HEK293 (cell line): ENCODE data around the gene HEMGN.
A peak's percentile ranks its signal among the peaks of the same experiment; 100 is the strongest.

Experiments
- CTCF ChIA-PET: fragments of 350-600 bp; formaldehyde crosslinking; extraction: SDS; loops from one replicate; lab custom pipeline; 2021; ENCODE audit warnings: antibody characterized with exemption; lab: Yijun Ruan, JAX
- POLR2A ChIA-PET: fragments of 300-600 bp; formaldehyde crosslinking; extraction: SDS; loops from one replicate; lab custom pipeline; 2020; ENCODE audit warnings: antibody characterized with exemption, inconsistent platforms; lab: Yijun Ruan, JAX
- H3K27ac ChIP-seq: fragments of 200-500 bp; sonication (Bioruptor generic); 2 replicates; pipeline ENCODE4 v1.5.1; 2014; ENCODE audit warnings: low read depth, low read length, control low read depth, inconsistent platforms; ENCODE audit errors: extremely low read depth
- H3K36me3 ChIP-seq, 2 experiments: fragments of 200-500 bp in 1 of 2; sonication (Bioruptor generic) in 1 of 2; 1 replicate in 1 of 2; 2 replicates in 1 of 2; pipeline ENCODE4 v1.5.1; 2014 to 2017; ENCODE audit warnings: inconsistent platforms in 2 of 2, low read length in 2 of 2; ENCODE audit not compliant: control insufficient read depth in 2 of 2, insufficient read depth in 1 of 2
- H3K4me1 ChIP-seq: fragments of 200-500 bp; sonication (Bioruptor generic); 2 replicates; pipeline ENCODE4 v1.5.1; 2014; ENCODE audit warnings: mild to moderate bottlenecking, low read length, inconsistent platforms; ENCODE audit not compliant: control insufficient read depth, insufficient read depth
- H3K4me3 ChIP-seq: 2 replicates; pipeline ENCODE4 v1.5.1; 2011; ENCODE audit warnings: low read depth, mild to moderate bottlenecking, control low read depth, low read length, moderate library complexity
- H3K9me3 ChIP-seq: fragments of 200-500 bp; sonication (Bioruptor generic); 2 replicates; pipeline ENCODE4 v1.5.1; 2014; ENCODE audit warnings: low read depth, low read length, inconsistent platforms; ENCODE audit not compliant: control insufficient read depth, insufficient read depth
- HOXA7 ChIP-seq: sonication (generic); formaldehyde crosslinking; IDR thresholded peaks from 2 replicates; pipeline ENCODE4 v1.8.1; 2022; ENCODE audit warnings: missing genetic modification reagents, borderline replicate concordance
- PRDM1 ChIP-seq: fragments of 450-650 bp; formaldehyde crosslinking; IDR thresholded peaks from 2 replicates; pipeline ENCODE4; 2016; ENCODE audit warnings: missing biosample characterization, missing genetic modification characterization
- PRDM2 ChIP-seq: fragments of 450-650 bp; formaldehyde crosslinking; IDR thresholded peaks from 2 replicates; pipeline ENCODE4 v1.5.1; 2016; ENCODE audit warnings: missing biosample characterization, missing genetic modification characterization, borderline replicate concordance
- PRDM4 ChIP-seq: fragments of 450-650 bp; formaldehyde crosslinking; IDR thresholded peaks from 2 replicates; pipeline ENCODE4 v1.5.1; 2017; ENCODE audit warnings: missing biosample characterization, missing genetic modification characterization
- PRDM6 ChIP-seq: fragments of 450-650 bp; formaldehyde crosslinking; IDR thresholded peaks from 2 replicates; pipeline ENCODE4 v1.5.1; 2017; ENCODE audit warnings: missing biosample characterization, missing genetic modification characterization
- WT1 ChIP-seq: fragments of 450-650 bp; formaldehyde crosslinking; IDR thresholded peaks from 2 replicates; pipeline ENCODE4 v1.5.1; 2016; ENCODE audit warnings: missing biosample characterization, missing genetic modification characterization
- ZBTB49 ChIP-seq: fragments of 450-650 bp; formaldehyde crosslinking; IDR thresholded peaks from 2 replicates; pipeline ENCODE4 v1.5.1; 2016; ENCODE audit warnings: missing biosample characterization, missing genetic modification characterization, low read depth
- ZBTB6 ChIP-seq: fragments of 450-650 bp; formaldehyde crosslinking; IDR thresholded peaks from 2 replicates; pipeline ENCODE4 v1.5.1; 2017; ENCODE audit warnings: missing biosample characterization, missing genetic modification characterization
- ZEB2 ChIP-seq: fragments of 450-650 bp; formaldehyde crosslinking; IDR thresholded peaks from 2 replicates; pipeline ENCODE4 v1.5.1; 2016; ENCODE audit warnings: missing biosample characterization, missing genetic modification characterization
- ZNF112 ChIP-seq: fragments of 450-650 bp; formaldehyde crosslinking; IDR thresholded peaks from 2 replicates; pipeline ENCODE4 v1.5.0; 2017; ENCODE audit warnings: missing biosample characterization, missing genetic modification characterization
- ZNF366 ChIP-seq: fragments of 450-650 bp; formaldehyde crosslinking; conservative IDR thresholded peaks from 2 replicates; pipeline ENCODE4 v1.5.1; 2016; ENCODE audit warnings: missing biosample characterization, missing genetic modification characterization
- ZNF426 ChIP-seq: fragments of 450-650 bp; formaldehyde crosslinking; IDR thresholded peaks from 2 replicates; pipeline ENCODE4 v1.5.1; 2017; ENCODE audit warnings: missing biosample characterization, missing genetic modification characterization, mild to moderate bottlenecking, inconsistent platforms, moderate library complexity
- ZNF510 ChIP-seq: fragments of 450-650 bp; formaldehyde crosslinking; IDR thresholded peaks from 2 replicates; pipeline ENCODE4 v1.5.1; 2018; ENCODE audit warnings: mild to moderate bottlenecking, missing genetic modification characterization, missing biosample characterization; ENCODE audit not compliant: insufficient replicate concordance
- ZNF639 ChIP-seq: fragments of 450-650 bp; formaldehyde crosslinking; IDR thresholded peaks from 2 replicates; pipeline ENCODE4 v1.5.1; 2016; ENCODE audit warnings: missing biosample characterization, missing genetic modification characterization
- ZNF830 ChIP-seq: fragments of 450-650 bp; IDR thresholded peaks from 2 replicates; pipeline ENCODE4 v1.5.0; 2018; ENCODE audit warnings: missing biosample characterization, missing genetic modification characterization, low read depth, mild to moderate bottlenecking, moderate library complexity

The HEMGN gene

GRCh38 chr9:97975376-97975775 is 37.4 kb upstream of the HEMGN start (continued):
- TF ChIP-seq PRDM2 (tag by site-specific recombination) (no peak), PRDM4 (tag by site-specific recombination) (no peak), ZNF639 (tag by site-specific recombination) (no peak), ZBTB6 (tag by site-specific recombination) (no peak), ZNF426 (tag by site-specific recombination) (no peak), PRDM6 (tag by site-specific recombination) (no peak)

- TF ChIP-seq ZNF510 (tag by site-specific recombination) (no peak), ZBTB49 (tag by site-specific recombination) (no peak), ZEB2 (no peak), PRDM1 (tag by site-specific recombination) (peak; percentile 46; the same call in 1 of the 2 replicates), WT1 (tag by site-specific recombination) (no peak), HOXA7 (CRISPR knock-in tag) (no peak), ZNF830 (no peak), ZNF366 (tag by site-specific recombination) (peak; percentile 62), ZNF112 (no peak)
- CTCF ChIA-PET: interaction anchor here (0.6 kb wide), 1 partner anchor 61 kb away, joined by 5 read pairs; no protein-coding TSS in a partner anchor
These were observed 34.8 kb upstream of the HEMGN start for GRCh38 chr9:97972753-97973152.

More at GRCh38 chr9:97972753-97973152, 34.8 kb upstream of the HEMGN start:
- Histone ChIP-seq H3K4me1 (no peaks in the 10 kb centered on the region), H3K9me3 (no peaks in the 10 kb centered on the region), H3K27ac (no peak overlapping the region), H3K36me3 (no peaks in the 10 kb centered on the region), H3K4me3 (no peak overlapping the region)
- POLR2A ChIA-PET: interaction anchor here (1.5 kb wide), 1 partner anchor 10 kb away, joined by 4 read pairs; the partner anchor contains the start of gene ANP32B
